ENCODE results near the gene MMP14. TPM values are rescaled to one million over a fixed set of nuclear protein-coding genes. Genes with fewer than 3 reads are reported as not detected.

Gene MMP14
- total and polyA plus RNA-seq, 2 of the 13 experiments (the other 11 are each of a cell fraction or from before 2014, with no cell fraction given), result 5.2 to 9.8 TPM

- no peak overlapping the region for H3K9ac ChIP-seq (ENCODE audit: insufficient read depth, low read depth, low read length)
- DNase-seq (ENCODE audit: low spot score), result no peak
- TF ChIP-seq ZZZ3 (CRISPR knock-in tag; IDR thresholded peaks at IDR 0.05; ENCODE audit: borderline replicate concordance) (no peak), ZNF138 (CRISPR knock-in tag; IDR thresholded peaks at IDR 0.05; ENCODE audit: low read depth) (no peak), ZNF543 (CRISPR knock-in tag; IDR thresholded peaks at IDR 0.05) (no peak), ZBTB8A (CRISPR knock-in tag; IDR thresholded peaks at IDR 0.05; ENCODE audit: borderline replicate concordance, low read depth) (no peak), ZNF761 (CRISPR knock-in tag; conservative IDR thresholded peaks at IDR 0.05) (no peak), ZNF275 (CRISPR knock-in tag; IDR thresholded peaks at IDR 0.05; ENCODE audit: borderline replicate concordance) (no peak), HOXA3 (CRISPR knock-in tag; IDR thresholded peaks at IDR 0.05) (0 out of 2 replicates have a peak, but pooled peaks have one; percentile 8), FOXO1 (CRISPR knock-in tag; IDR thresholded peaks at IDR 0.05) (no peak), ZNF572 (CRISPR knock-in tag; IDR thresholded peaks at IDR 0.05) (no peak), SP4 (CRISPR knock-in tag; IDR thresholded peaks at IDR 0.05) (no peak), HMGXB3 (CRISPR knock-in tag; IDR thresholded peaks at IDR 0.05; ENCODE audit: borderline replicate concordance) (no peak), ZNF737 (CRISPR knock-in tag; IDR thresholded peaks at IDR 0.05; ENCODE audit: borderline replicate concordance) (no peak)
- TF ChIP-seq, protein P1, sequence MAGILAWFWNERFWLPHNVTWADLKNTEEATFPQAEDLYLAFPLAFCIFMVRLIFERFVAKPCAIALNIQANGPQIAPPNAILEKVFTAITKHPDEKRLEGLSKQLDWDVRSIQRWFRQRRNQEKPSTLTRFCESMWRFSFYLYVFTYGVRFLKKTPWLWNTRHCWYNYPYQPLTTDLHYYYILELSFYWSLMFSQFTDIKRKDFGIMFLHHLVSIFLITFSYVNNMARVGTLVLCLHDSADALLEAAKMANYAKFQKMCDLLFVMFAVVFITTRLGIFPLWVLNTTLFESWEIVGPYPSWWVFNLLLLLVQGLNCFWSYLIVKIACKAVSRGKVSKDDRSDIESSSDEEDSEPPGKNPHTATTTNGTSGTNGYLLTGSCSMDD (CRISPR knock-in tag; IDR thresholded peaks at IDR 0.05), result no peak
- TF ChIP-seq, protein P2, sequence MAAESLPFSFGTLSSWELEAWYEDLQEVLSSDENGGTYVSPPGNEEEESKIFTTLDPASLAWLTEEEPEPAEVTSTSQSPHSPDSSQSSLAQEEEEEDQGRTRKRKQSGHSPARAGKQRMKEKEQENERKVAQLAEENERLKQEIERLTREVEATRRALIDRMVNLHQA (CRISPR knock-in tag; IDR thresholded peaks at IDR 0.05), result no peak
- TF ChIP-seq, protein P3, sequence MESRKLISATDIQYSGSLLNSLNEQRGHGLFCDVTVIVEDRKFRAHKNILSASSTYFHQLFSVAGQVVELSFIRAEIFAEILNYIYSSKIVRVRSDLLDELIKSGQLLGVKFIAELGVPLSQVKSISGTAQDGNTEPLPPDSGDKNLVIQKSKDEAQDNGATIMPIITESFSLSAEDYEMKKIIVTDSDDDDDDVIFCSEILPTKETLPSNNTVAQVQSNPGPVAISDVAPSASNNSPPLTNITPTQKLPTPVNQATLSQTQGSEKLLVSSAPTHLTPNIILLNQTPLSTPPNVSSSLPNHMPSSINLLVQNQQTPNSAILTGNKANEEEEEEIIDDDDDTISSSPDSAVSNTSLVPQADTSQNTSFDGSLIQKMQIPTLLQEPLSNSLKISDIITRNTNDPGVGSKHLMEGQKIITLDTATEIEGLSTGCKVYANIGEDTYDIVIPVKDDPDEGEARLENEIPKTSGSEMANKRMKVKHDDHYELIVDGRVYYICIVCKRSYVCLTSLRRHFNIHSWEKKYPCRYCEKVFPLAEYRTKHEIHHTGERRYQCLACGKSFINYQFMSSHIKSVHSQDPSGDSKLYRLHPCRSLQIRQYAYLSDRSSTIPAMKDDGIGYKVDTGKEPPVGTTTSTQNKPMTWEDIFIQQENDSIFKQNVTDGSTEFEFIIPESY (CRISPR knock-in tag; IDR thresholded peaks at IDR 0.05), result peak; percentile 36; the same call in 1 of the 2 replicates
Measured at GRCh38 chr14:22886500-22887259, 50.3 kb downstream of the MMP14 start.

More at GRCh38 chr14:22886500-22887259, 50.3 kb downstream of the MMP14 start:
- H3K4me1 ChIP-seq (ENCODE audit: insufficient read depth, low read length), result peaks cover 15% of the 10 kb centered on the region
- H3K27me3 ChIP-seq (ENCODE audit: control insufficient read depth in 1 of 2, insufficient read depth in 2 of 2, low read length in 2 of 2), result peaks cover 12 to 61% of the 10 kb centered on the region in 2 experiments; a peak in 4 of 5 replicates
- no peaks in the 10 kb centered on the region for H3K9me3 ChIP-seq (ENCODE audit: low read length)
- no peaks in the 10 kb centered on the region for H3K79me2 ChIP-seq (ENCODE audit: insufficient read depth, low read length)
- ChIA-PET CTCF (ENCODE audit: low intra/inter-chr PET ratio, low total read pairs) (no interaction called here), POLR2A (interaction anchor here (0.8 kb wide), 1 partner anchor 43 kb away, joined by 3 read pairs; no protein-coding TSS in a partner anchor)
- peak; percentile 16; the same call in 2 of the 3 replicates for ATAC-seq
- H3K4me3 ChIP-seq (replicated peaks in 1 of 3; ENCODE audit: insufficient read depth in 1 of 3, low read depth in 2 of 3, low read length in 3 of 3), result no peak overlapping the region
- in situ Hi-C loops (cut with HindIII; ENCODE audit: extremely low pct_ligation_motif_present, low pct_unique_long_range_greater_than_20kb) (no loop called here), intact Hi-C loops (cut with micrococcal nuclease; ENCODE audit: unreplicated experiment) (no loop called here)
- no peak for FAIRE-seq
- H3K4me2 ChIP-seq (ENCODE audit: low read depth, low read length), result no peak overlapping the region
- no TSS peak for BruUV-seq (replicated peaks)
- H2AFZ ChIP-seq (ENCODE audit: low read length), result no peak overlapping the region
- H3K27ac ChIP-seq (ENCODE audit: extremely low read length, insufficient read depth, low read length), result no peak overlapping the region
- H4K20me1 ChIP-seq (ENCODE audit: insufficient read depth, low read length), result no peaks in the 10 kb centered on the region
- 67% methylated on average over 77 of the region's 77 CpGs for WGBS (ENCODE audit: low lambda C conversion rate)
- H3K36me3 ChIP-seq (replicated peaks in 1 of 2; ENCODE audit: control insufficient read depth in 1 of 2, insufficient read depth in 2 of 2, low read length in 2 of 2), result no peaks in the 10 kb centered on the region
